ENCODE data around the gene BBS1.
"Not testable (repeated sequence)": the region's sequence is repeated elsewhere in the genome, so short reads cannot be mapped to it uniquely, and the experiment has no call there.

DNA sequence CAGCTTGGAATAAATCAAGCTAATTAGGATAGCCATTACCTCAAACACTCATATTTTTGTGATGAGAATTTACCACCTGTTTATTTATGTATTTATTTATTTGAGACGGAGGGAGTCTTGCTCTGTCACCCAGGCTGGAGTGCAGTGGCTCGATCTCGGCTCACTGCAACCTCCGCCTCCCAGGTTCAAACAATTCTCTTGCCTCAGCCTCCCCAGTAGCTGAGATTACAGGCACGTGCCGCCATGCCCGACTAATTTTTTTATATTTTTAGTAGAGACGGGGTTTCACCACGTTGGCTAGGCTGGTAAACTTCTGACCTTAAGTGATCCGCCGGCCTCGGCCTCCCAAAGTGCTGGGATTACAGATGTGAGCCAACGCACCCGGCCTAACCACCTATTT is 34.5 kb downstream of the BBS1 start:
- TF ChIP-seq, protein P1, sequence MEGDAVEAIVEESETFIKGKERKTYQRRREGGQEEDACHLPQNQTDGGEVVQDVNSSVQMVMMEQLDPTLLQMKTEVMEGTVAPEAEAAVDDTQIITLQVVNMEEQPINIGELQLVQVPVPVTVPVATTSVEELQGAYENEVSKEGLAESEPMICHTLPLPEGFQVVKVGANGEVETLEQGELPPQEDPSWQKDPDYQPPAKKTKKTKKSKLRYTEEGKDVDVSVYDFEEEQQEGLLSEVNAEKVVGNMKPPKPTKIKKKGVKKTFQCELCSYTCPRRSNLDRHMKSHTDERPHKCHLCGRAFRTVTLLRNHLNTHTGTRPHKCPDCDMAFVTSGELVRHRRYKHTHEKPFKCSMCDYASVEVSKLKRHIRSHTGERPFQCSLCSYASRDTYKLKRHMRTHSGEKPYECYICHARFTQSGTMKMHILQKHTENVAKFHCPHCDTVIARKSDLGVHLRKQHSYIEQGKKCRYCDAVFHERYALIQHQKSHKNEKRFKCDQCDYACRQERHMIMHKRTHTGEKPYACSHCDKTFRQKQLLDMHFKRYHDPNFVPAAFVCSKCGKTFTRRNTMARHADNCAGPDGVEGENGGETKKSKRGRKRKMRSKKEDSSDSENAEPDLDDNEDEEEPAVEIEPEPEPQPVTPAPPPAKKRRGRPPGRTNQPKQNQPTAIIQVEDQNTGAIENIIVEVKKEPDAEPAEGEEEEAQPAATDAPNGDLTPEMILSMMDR (conservative IDR thresholded peaks at IDR 0.05): not testable (repeated sequence)
- TF ChIP-seq ZFX (IDR thresholded peaks at IDR 0.05): not testable (repeated sequence)

Data from C4-2B (cell line).